ENCODE results near the gene NECTIN4. TPM values are rescaled to one million over a fixed set of nuclear protein-coding genes. Genes with fewer than 3 reads are reported as not detected.

The NECTIN4 gene
- total and polyA plus RNA-seq, 2 experiments from 2014 or later: 0.16 TPM; not detected in 1

DNA sequence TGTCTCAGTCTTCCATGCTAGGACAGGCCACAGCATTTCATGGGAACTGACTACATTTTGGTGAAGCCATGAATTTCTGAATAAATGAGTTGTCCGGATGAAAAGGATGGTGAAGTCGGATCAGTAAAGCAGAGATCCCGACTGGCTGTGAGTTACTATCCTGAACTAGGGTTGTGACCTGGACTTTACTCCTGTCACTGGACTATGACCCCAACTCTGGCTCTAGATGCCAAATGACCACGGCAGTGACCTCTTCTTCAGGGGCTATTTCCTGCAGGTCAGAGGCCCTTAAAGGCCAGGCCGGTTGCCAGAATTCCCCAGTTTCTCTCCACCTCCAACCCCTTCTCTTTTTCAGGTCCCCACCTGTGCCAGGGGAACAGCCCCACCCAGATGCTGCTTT lies 1.7 kb upstream of the NECTIN4 start:
- peaks cover 5% of the 10 kb centered on the region for H3K27me3 Mint-ChIP-seq (ENCODE audit: insufficient read depth, low read depth, poor library complexity)
- Histone ChIP-seq H3F3A (replicated peaks; ENCODE audit: low read depth) (no peaks in the 10 kb centered on the region), H3K27ac (ENCODE audit: low read depth) (no peak overlapping the region), H3K36me3 (ENCODE audit: insufficient read depth) (no peaks in the 10 kb centered on the region), H4K20me1 (replicated peaks; ENCODE audit: insufficient read depth) (no peaks in the 10 kb centered on the region), H2AFZ (no peak overlapping the region), H3K9me2 (ENCODE audit: insufficient read depth) (peaks cover 5% of the 10 kb centered on the region; the same call in 1 of the 2 replicates), H3K27me3 (ENCODE audit: insufficient read depth) (no peaks in the 10 kb centered on the region), H3K79me2 (replicated peaks; ENCODE audit: insufficient read depth) (no peaks in the 10 kb centered on the region), H3K4me2 (no peak overlapping the region), H3K4me1 (ENCODE audit: insufficient read depth) (peaks cover 7% of the 10 kb centered on the region), H3K4me3 (no peak overlapping the region)
- no peaks in the 10 kb centered on the region for H3K9me3 Mint-ChIP-seq
- H3K36me3 Mint-ChIP-seq (ENCODE audit: low read depth): no peaks in the 10 kb centered on the region
- no peak overlapping the region for H3K27ac Mint-ChIP-seq
- TF ChIP-seq, protein P1, sequence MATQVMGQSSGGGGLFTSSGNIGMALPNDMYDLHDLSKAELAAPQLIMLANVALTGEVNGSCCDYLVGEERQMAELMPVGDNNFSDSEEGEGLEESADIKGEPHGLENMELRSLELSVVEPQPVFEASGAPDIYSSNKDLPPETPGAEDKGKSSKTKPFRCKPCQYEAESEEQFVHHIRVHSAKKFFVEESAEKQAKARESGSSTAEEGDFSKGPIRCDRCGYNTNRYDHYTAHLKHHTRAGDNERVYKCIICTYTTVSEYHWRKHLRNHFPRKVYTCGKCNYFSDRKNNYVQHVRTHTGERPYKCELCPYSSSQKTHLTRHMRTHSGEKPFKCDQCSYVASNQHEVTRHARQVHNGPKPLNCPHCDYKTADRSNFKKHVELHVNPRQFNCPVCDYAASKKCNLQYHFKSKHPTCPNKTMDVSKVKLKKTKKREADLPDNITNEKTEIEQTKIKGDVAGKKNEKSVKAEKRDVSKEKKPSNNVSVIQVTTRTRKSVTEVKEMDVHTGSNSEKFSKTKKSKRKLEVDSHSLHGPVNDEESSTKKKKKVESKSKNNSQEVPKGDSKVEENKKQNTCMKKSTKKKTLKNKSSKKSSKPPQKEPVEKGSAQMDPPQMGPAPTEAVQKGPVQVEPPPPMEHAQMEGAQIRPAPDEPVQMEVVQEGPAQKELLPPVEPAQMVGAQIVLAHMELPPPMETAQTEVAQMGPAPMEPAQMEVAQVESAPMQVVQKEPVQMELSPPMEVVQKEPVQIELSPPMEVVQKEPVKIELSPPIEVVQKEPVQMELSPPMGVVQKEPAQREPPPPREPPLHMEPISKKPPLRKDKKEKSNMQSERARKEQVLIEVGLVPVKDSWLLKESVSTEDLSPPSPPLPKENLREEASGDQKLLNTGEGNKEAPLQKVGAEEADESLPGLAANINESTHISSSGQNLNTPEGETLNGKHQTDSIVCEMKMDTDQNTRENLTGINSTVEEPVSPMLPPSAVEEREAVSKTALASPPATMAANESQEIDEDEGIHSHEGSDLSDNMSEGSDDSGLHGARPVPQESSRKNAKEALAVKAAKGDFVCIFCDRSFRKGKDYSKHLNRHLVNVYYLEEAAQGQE (IDR thresholded peaks at IDR 0.05; ENCODE audit: unreplicated experiment): no peak
- no peak for TF ChIP-seq ZNF114 (CRISPR knock-in tag; IDR thresholded peaks at IDR 0.05)
- TF ChIP-seq CREB1 (CRISPR knock-in tag; IDR thresholded peaks at IDR 0.05; ENCODE audit: low read depth): no peak
- no peak for TF ChIP-seq ZNF462 (CRISPR knock-in tag; IDR thresholded peaks at IDR 0.05)
- TF ChIP-seq EZH2phosphoT487 (IDR thresholded peaks at IDR 0.05; ENCODE audit: unreplicated experiment): no peak
- TF ChIP-seq ZNF331 (CRISPR knock-in tag; IDR thresholded peaks at IDR 0.05; ENCODE audit: low read depth): no peak
- TF ChIP-seq JUNB (IDR thresholded peaks at IDR 0.05; ENCODE audit: unreplicated experiment): no peak
- no peak for TF ChIP-seq NANOG (IDR thresholded peaks at IDR 0.05; ENCODE audit: borderline replicate concordance)
- no peak for TF ChIP-seq POLR2AphosphoS5 (IDR thresholded peaks at IDR 0.05; ENCODE audit: low read depth)
- no peak for TF ChIP-seq ETS1 (IDR thresholded peaks at IDR 0.05)
- TF ChIP-seq EZH2 (IDR thresholded peaks at IDR 0.05; ENCODE audit: low read depth, unreplicated experiment): no peak
- TF ChIP-seq STAT1 (IDR thresholded peaks at IDR 0.05; ENCODE audit: unreplicated experiment): no peak
- TF ChIP-seq CTCF (conservative IDR thresholded peaks at IDR 0.05; ENCODE audit: low read depth in 2 of 2): no peak
- H3K4me1 Mint-ChIP-seq: peaks cover 12% of the 10 kb centered on the region
- ATAC-seq (no peak), DNase-seq (ENCODE audit: low spot score) (no peak)
- H3K4me3 Mint-ChIP-seq: no peak overlapping the region

Data from GM23338 (cell line).